ENCODE results near the gene TLE1.

DNA sequence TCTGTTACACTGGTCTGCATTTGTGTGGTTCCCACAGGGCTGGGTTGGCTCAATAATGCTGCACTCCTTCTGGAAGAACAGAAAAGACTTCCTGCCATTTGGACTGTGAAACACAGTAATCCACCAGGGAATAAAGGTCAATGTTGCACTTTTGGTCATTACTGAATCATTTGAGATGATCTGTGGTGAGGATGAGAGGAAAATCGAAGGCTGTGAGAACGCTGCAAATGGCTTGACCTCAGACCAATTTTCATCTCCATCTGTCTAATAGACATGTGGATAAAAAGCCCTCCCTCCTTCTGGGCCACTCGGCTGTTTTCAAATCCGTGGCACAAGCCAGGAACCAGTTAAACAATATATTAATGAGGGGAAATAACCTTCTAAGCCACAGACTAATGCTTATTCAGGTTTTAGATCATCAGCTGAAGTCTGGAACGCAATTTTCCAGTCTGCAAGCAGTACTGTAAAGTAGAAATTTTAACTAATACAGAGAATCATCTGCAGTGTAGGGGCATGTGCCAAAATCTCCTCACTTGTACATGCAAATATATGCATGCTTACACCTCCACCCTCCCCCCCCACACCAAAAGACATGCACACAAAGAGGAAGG lies 20.2 kb downstream of the TLE1 start:
- TF ChIP-seq POLR2A (IDR thresholded peaks at IDR 0.05; ENCODE audit: low read length), result no peak
- no peak for TF ChIP-seq GATA1 (IDR thresholded peaks at IDR 0.05; ENCODE audit: low read depth, low read length)

Data from erythroblast (primary cell).